HCT116 (cell line): ENCODE data around the gene PXT1. TPM values are rescaled to one million over a fixed set of nuclear protein-coding genes. Genes with fewer than 3 reads are reported as not detected.

Experiments
- ATAC-seq: fragments of 200-7000 bp; cut with Tn5 transposase; 2 replicates; pipeline ENCODE4 v1.9.1; 2020; ENCODE audit warnings: mild to moderate bottlenecking, moderate library complexity
- BruUV-seq: library from RNA; stranded (reverse); fragments of 400-500 nt; replicated peaks from 2 replicates; lab custom pipeline; 2021; lab: Mats Ljungman, UMichigan
- CTCF ChIA-PET: fragments of 300-600 bp; sonication (Branson Sonifier 250); formaldehyde crosslinking; loops from one replicate; lab custom pipeline; 2021; ENCODE audit warnings: antibody characterized with exemption; lab: Charles Lee
- POLR2A ChIA-PET: fragments of 300-600, 350-600 bp; sonication (Branson Sonifier 250); formaldehyde crosslinking; loops from one replicate; lab custom pipeline; 2021; ENCODE audit warnings: antibody characterized with exemption; lab: Charles Lee
- RAD21 ChIA-PET, 2 experiments: fragments of 300-600 bp; sonication (Branson Sonifier 250); formaldehyde crosslinking; loops; one replicate each; lab custom pipeline; 2023; ENCODE audit warnings: low total read pairs in 2 of 2; ENCODE audit not compliant: uncharacterized antibody in 2 of 2, unreplicated experiment in 2 of 2, low non-redundant PET in 1 of 2; lab: Charles Lee
- DNase-seq: peaks from one replicate; pipeline ENCODE4 v3.0.0-alpha.2; 2010; ENCODE audit warnings: low read depth, low spot score
- H2AFZ ChIP-seq: fragments of 200-600 bp; shearing (Covaris generic), sonication (generic); 2 replicates; pipeline ENCODE4 v1.6.1; 2017; ENCODE audit warnings: low read depth, mixed run types, mixed read lengths, antibody characterized with exemption, low read length; ENCODE audit not compliant: poor library complexity, severe bottlenecking
- H3K27ac ChIP-seq: 2 replicates; pipeline ENCODE4 v1.5.1; 2012; ENCODE audit warnings: low read depth, low read length
- H3K27me3 ChIP-seq: fragments of 200-600 bp; sonication (generic); 2 replicates; pipeline ENCODE4 v1.6.1; 2016; ENCODE audit warnings: mixed run types, low read length, mixed read lengths; ENCODE audit not compliant: insufficient read depth
- H3K36me3 ChIP-seq, 2 experiments: fragments of 200-500 bp in 1 of 2; fragments of 200-600 bp in 1 of 2; sonication (Bioruptor generic) in 1 of 2; sonication (generic) in 1 of 2; 2 replicates each; pipeline versions ENCODE4 v1.5.1 to v1.6.1; 2014 to 2016; ENCODE audit warnings: low read length in 2 of 2, inconsistent platforms in 1 of 2, mixed read lengths in 1 of 2, mixed run types in 1 of 2; ENCODE audit not compliant: insufficient read depth in 2 of 2, control insufficient read depth in 1 of 2
- H3K4me1 ChIP-seq, 2 experiments: fragments of 200-600 bp in 1 of 2; sonication (generic) in 1 of 2; 2 replicates each; pipeline versions ENCODE4 v1.5.1 to v1.6.1; 2012 to 2017; ENCODE audit warnings: low read length in 2 of 2, inconsistent platforms in 1 of 2, mild to moderate bottlenecking in 1 of 2, mixed read lengths in 1 of 2, mixed run types in 1 of 2, moderate library complexity in 1 of 2; ENCODE audit not compliant: insufficient read depth in 2 of 2, control insufficient read depth in 1 of 2
- H3K4me2 ChIP-seq: fragments of 200-600 bp; sonication (generic); 2 replicates; pipeline ENCODE4 v1.6.1; 2017; ENCODE audit warnings: mixed run types, low read length, mixed read lengths
- H3K4me3 ChIP-seq, 2 experiments: fragments of 200-600 bp in 1 of 2; sonication (generic) in 1 of 2; replicated peaks in 1 of 2; 2 replicates each; pipeline ENCODE4 v1.5.1; 2011 to 2016; ENCODE audit warnings: low read length in 2 of 2, control low read depth in 1 of 2, low read depth in 1 of 2, mild to moderate bottlenecking in 1 of 2, mixed read lengths in 1 of 2, mixed run types in 1 of 2
- H3K79me2 ChIP-seq: fragments of 200-600 bp; sonication (generic); 2 replicates; pipeline ENCODE4 v1.6.1; 2017; ENCODE audit warnings: mild to moderate bottlenecking, mixed run types, low read length, moderate library complexity, mixed read lengths; ENCODE audit not compliant: insufficient read depth
- H3K9ac ChIP-seq: fragments of 200-600 bp; sonication (generic); 2 replicates; pipeline ENCODE4 v1.6.1; 2016; ENCODE audit warnings: low read length, mixed read lengths
- H3K9me2 ChIP-seq: fragments of 200-600 bp; sonication (generic), shearing (Covaris generic); 2 replicates; pipeline ENCODE4 v1.6.1; 2017; ENCODE audit warnings: mixed run types, mild to moderate bottlenecking, moderate library complexity; ENCODE audit not compliant: insufficient read depth
- H3K9me3 ChIP-seq, 2 experiments: fragments of 200-500 bp in 1 of 2; fragments of 200-600 bp in 1 of 2; sonication (Bioruptor generic) in 1 of 2; sonication (generic) in 1 of 2; 2 replicates each; pipeline ENCODE4 v1.6.1; 2014 to 2017; ENCODE audit warnings: low read length in 2 of 2, mixed read lengths in 2 of 2, inconsistent platforms in 1 of 2, low read depth in 1 of 2, mild to moderate bottlenecking in 1 of 2, mixed run types in 1 of 2, moderate library complexity in 1 of 2; ENCODE audit not compliant: control insufficient read depth in 1 of 2, insufficient read depth in 1 of 2
- H4K20me1 ChIP-seq: fragments of 200-600 bp; sonication (generic), shearing (Covaris generic); 2 replicates; pipeline ENCODE4 v1.6.1; 2017; ENCODE audit warnings: mixed run types, mild to moderate bottlenecking, moderate library complexity; ENCODE audit not compliant: insufficient read depth
- ATF3 ChIP-seq: IDR thresholded peaks from 2 replicates; pipeline ENCODE4 v1.6.1; 2012
- CBX3 ChIP-seq: IDR thresholded peaks from 2 replicates; pipeline ENCODE4 v1.6.1; 2012; ENCODE audit warnings: low read depth
- CEBPB ChIP-seq: IDR thresholded peaks from 2 replicates; pipeline ENCODE4 v1.6.1; 2012; ENCODE audit warnings: low read depth
- CTCF ChIP-seq, 3 experiments: fragments of 200-600 bp in 1 of 3; sonication (generic) in 1 of 3; IDR thresholded peaks in 2 of 3; conservative IDR thresholded peaks in 1 of 3; 2 replicates each; pipeline ENCODE4 v1.5.1; 2012 to 2017; ENCODE audit warnings: low read depth in 2 of 3, low read length in 2 of 3, antibody characterized with exemption in 1 of 3, borderline replicate concordance in 1 of 3, control low read depth in 1 of 3, mild to moderate bottlenecking in 1 of 3, mixed read lengths in 1 of 3, mixed run types in 1 of 3, moderate library complexity in 1 of 3; ENCODE audit not compliant: insufficient read depth in 1 of 3
- EGR1 ChIP-seq: IDR thresholded peaks from 2 replicates; pipeline ENCODE4 v1.6.1; 2012; ENCODE audit warnings: low read depth
- ELF1 ChIP-seq: IDR thresholded peaks from 2 replicates; pipeline ENCODE4 v1.6.1; 2012; ENCODE audit warnings: low read depth, borderline replicate concordance
- EZH2 ChIP-seq: fragments of 200-600 bp; sonication (generic); IDR thresholded peaks from 2 replicates; pipeline ENCODE4 v1.6.1; 2017; ENCODE audit warnings: antibody characterized with exemption, mixed run types
- FOSL1 ChIP-seq: IDR thresholded peaks from 2 replicates; pipeline ENCODE4 v1.6.1; 2012; ENCODE audit warnings: low read depth
- JUND ChIP-seq: IDR thresholded peaks from 2 replicates; pipeline ENCODE4 v1.6.1; 2012
- REST ChIP-seq: IDR thresholded peaks from 2 replicates; pipeline ENCODE4 v1.6.1; 2012; ENCODE audit warnings: low read depth
- SIN3A ChIP-seq: IDR thresholded peaks from 2 replicates; pipeline ENCODE4 v1.6.1; 2012; ENCODE audit warnings: low read depth
- SP1 ChIP-seq: IDR thresholded peaks from 2 replicates; pipeline ENCODE4 v1.6.1; 2012; ENCODE audit warnings: low read depth
- ZNF274 ChIP-seq: fragments of 200-500 bp; sonication (Bioruptor generic); IDR thresholded peaks from 2 replicates; pipeline ENCODE4 v1.6.1; 2014; ENCODE audit warnings: mild to moderate bottlenecking, low read depth, low read length, inconsistent platforms
- intact Hi-C: fragments of 100-400 bp; cut with micrococcal nuclease; formaldehyde crosslinking; loops from 2 replicates; pipeline ENCODE4 v1.10.0; 2022
- total RNA-seq: library from RNA; stranded (reverse); gene quantifications from one replicate; pipeline ENCODE4 v1.2.1, GENCODE V29; 2021; ENCODE audit not compliant: unreplicated experiment

PXT1 gene
- total RNA-seq, 1 experiment from 2014 or later, result 0.17 TPM

DNA sequence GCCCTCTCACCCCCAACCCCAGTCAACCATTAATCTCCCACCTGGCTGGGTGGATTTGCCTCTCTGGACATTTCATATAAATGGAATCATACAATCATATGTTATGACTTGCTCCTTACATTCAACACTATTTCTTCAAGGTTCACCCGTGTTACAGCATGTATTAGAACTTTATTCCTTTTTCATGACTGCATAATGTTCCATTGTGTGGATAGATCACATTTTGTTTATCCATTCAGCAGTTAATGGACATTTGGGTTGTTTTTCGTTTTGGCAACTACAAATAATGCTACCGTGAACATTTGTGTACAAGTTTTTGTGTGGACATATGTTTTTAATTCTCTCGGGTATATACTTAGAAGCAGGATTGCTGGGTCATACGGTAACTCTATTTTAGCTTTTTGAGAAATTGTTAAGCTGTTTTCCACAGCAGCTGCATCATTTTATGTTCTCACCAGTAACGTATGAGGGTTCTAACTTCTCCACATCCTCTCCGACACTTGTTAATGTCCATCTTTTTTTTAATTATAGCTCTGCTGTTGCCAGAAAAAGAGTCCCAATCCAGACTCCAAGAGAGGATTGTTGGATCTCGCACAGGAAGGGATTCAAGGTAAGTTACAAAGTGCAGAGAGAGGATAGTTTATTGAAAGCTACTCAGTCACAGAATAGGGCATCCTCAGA, 90.0 kb downstream of the PXT1 start:
- ATAC-seq (no peak), DNase-seq (no peak)
- Histone ChIP-seq H3K27me3 (no peaks in the 10 kb centered on the region), H2AFZ (no peak overlapping the region), H3K9ac (no peak overlapping the region), H3K4me3 (no peak overlapping the region), H3K4me2 (no peak overlapping the region), H4K20me1 (no peaks in the 10 kb centered on the region), H3K36me3 (no peaks in the 10 kb centered on the region), H3K79me2 (no peaks in the 10 kb centered on the region), H3K9me2 (no peaks in the 10 kb centered on the region), H3K27ac (no peak overlapping the region), H3K4me1 (peaks cover 0 to 10% of the 10 kb centered on the region in 2 experiments; a peak in 1 of 4 replicates), H3K9me3 (peaks cover 0 to 5% of the 10 kb centered on the region in 2 experiments; a peak in 1 of 4 replicates)
- RAD21 ChIA-PET, result no interaction called here
- TF ChIP-seq SIN3A, result no peak
- no peak for TF ChIP-seq ELF1
- TF ChIP-seq ZNF274, result no peak
- no peak for TF ChIP-seq JUND
- no peak for TF ChIP-seq REST
- TF ChIP-seq CTCF (IDR thresholded peaks at IDR 0.05 in 2 of 3, conservative IDR thresholded peaks at IDR 0.05 in 1 of 3; ENCODE audit: borderline replicate concordance in 1 of 3, insufficient read depth in 1 of 3, low read depth in 2 of 3, low read length in 2 of 3), result no peak
- TF ChIP-seq EZH2, result no peak
- no peak for TF ChIP-seq CBX3
- TF ChIP-seq SP1, result no peak
- no peak for TF ChIP-seq ATF3
- no peak for TF ChIP-seq EGR1
- no peak for TF ChIP-seq FOSL1
- no peak for TF ChIP-seq CEBPB
- intact Hi-C loops, result no loop called here
- POLR2A ChIA-PET, result no interaction called here
- CTCF ChIA-PET, result interaction anchor here (0.7 to 2.1 kb wide), 3 partner anchors 12 to 430 kb away, joined by 3 to 8 read pairs (median 4); no protein-coding TSS in a partner anchor
- BruUV-seq, result no TSS peak
